Bronchial epithelial cell (primary cell): ENCODE results near the gene DNAH7. TPM values are rescaled to one million over a fixed set of nuclear protein-coding genes. Genes with fewer than 3 reads are reported as not detected.

Experiments used
- DNase-seq: peaks from one replicate; pipeline ENCODE4 v3.0.0-alpha.2; 2010; ENCODE audit warnings: low read depth
- FAIRE-seq: peaks from 2 replicates; lab custom pipeline; 2011; peaks lifted over from hg19 to GRCh38; lab: Jason Lieb, UNC
- H3K27me3 ChIP-seq: 2 replicates; pipeline ENCODE4 v1.5.1; 2011; ENCODE audit warnings: low read length; ENCODE audit not compliant: control insufficient read depth, insufficient read depth
- H3K36me3 ChIP-seq: 2 replicates; pipeline ENCODE4 v1.5.1; 2011; ENCODE audit warnings: low read length; ENCODE audit not compliant: control insufficient read depth, insufficient read depth
- H3K4me3 ChIP-seq: 2 replicates; pipeline ENCODE4 v1.5.1; 2011; ENCODE audit warnings: mild to moderate bottlenecking, low read depth, low read length, control low read depth
- total RNA-seq: library from RNA; depleted of rRNA; stranded (reverse); fragments of >200 nt; gene quantifications from 2 replicates; pipeline ENCODE4 v1.2.1, GENCODE V29; 2014
- TF ChIP-seq, protein P1 (sequence below): IDR thresholded peaks from 2 replicates; pipeline ENCODE4 v1.5.1; 2011; ENCODE audit warnings: mild to moderate bottlenecking, moderate library complexity, low read length, control low read depth, inconsistent platforms; ENCODE audit not compliant: insufficient read depth, severe bottlenecking

DNAH7 gene
- total RNA-seq, 1 donor from 2014 or later, result 0.26 TPM

GRCh38 chr2:195830968-195831950 is 237.4 kb downstream of the DNAH7 start:
- no peak overlapping the region for H3K4me3 ChIP-seq
- no peaks in the 10 kb centered on the region for H3K36me3 ChIP-seq
- no peak for DNase-seq
- no peaks in the 10 kb centered on the region for H3K27me3 ChIP-seq
- TF ChIP-seq, protein P1, sequence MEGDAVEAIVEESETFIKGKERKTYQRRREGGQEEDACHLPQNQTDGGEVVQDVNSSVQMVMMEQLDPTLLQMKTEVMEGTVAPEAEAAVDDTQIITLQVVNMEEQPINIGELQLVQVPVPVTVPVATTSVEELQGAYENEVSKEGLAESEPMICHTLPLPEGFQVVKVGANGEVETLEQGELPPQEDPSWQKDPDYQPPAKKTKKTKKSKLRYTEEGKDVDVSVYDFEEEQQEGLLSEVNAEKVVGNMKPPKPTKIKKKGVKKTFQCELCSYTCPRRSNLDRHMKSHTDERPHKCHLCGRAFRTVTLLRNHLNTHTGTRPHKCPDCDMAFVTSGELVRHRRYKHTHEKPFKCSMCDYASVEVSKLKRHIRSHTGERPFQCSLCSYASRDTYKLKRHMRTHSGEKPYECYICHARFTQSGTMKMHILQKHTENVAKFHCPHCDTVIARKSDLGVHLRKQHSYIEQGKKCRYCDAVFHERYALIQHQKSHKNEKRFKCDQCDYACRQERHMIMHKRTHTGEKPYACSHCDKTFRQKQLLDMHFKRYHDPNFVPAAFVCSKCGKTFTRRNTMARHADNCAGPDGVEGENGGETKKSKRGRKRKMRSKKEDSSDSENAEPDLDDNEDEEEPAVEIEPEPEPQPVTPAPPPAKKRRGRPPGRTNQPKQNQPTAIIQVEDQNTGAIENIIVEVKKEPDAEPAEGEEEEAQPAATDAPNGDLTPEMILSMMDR, result no peak
- FAIRE-seq, result no peak

DNA sequence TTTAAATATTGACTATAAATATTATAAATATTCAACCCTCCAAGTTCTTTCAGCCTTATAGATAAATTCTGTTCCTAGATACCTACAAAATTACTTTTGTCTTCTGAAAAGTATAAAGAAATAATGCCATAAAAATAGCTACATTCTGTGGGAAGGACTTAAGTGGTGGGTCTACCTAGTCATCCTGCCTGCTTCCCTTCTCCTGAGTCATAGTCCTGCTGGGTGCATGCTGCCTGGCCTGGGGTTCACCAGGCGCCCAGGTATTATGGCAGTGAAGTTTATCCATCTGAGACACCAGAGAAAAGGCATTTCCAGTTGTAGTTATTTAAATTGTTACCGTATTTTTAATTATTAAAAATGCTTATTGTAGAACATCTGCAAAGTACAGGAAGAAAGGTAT is 244.2 kb downstream of the DNAH7 start:
- DNase-seq (peak; percentile 45), FAIRE-seq (no peak)
- H3K27me3 ChIP-seq, result no peaks in the 10 kb centered on the region
- H3K36me3 ChIP-seq, result no peaks in the 10 kb centered on the region
- no peak overlapping the region for H3K4me3 ChIP-seq
- TF ChIP-seq, protein P1, result no peak

- TF ChIP-seq, protein P1, result no peak
- Histone ChIP-seq H3K27me3 (no peaks in the 10 kb centered on the region), H3K4me3 (no peak overlapping the region), H3K36me3 (no peaks in the 10 kb centered on the region)
- FAIRE-seq, result no peak
- no peak for DNase-seq
Measured at GRCh38 chr2:195823206-195823605, 245.4 kb downstream of the DNAH7 start.

DNA sequence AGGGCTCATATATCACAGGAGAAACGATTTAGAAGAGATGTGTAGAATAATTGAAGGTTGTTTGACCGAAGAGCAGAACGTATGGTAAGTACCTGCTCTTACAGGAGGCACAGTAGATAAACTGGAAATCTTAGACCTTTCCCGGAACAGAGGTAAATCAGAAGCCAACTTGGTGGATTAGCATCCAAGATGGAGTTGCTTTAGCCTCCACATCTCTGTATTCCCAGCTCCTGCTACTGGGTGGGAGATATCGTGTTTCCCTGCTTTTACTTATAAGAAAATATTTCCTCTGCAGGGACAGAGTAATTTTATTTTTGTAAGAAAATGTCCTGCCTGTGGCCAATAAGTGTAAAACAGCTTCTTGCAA is 247.1 kb downstream of the DNAH7 start:
- no peak for FAIRE-seq
- TF ChIP-seq, protein P1, result no peak
- no peaks in the 10 kb centered on the region for H3K27me3 ChIP-seq

GRCh38 chr2:195820867-195821565 is 247.6 kb downstream of the DNAH7 start:
- no peak for DNase-seq
- TF ChIP-seq, protein P1, result no peak
- Histone ChIP-seq H3K27me3 (no peaks in the 10 kb centered on the region), H3K4me3 (no peak overlapping the region), H3K36me3 (no peaks in the 10 kb centered on the region)
- no peak for FAIRE-seq

More for the DNA sequence above, 247.1 kb downstream of the DNAH7 start:
- Histone ChIP-seq H3K36me3 (no peaks in the 10 kb centered on the region), H3K4me3 (no peak overlapping the region)
- no peak for DNase-seq
